A549 treated with dexamethasone at 1 μM for 4 hours (cell line): ENCODE measurements around the gene ZNF48. TPM values are rescaled to one million over a fixed set of nuclear protein-coding genes. Genes with fewer than 3 reads are reported as not detected.

Source experiments
- total RNA-seq: library from RNA; stranded (reverse); fragments of 200-300 nt; extraction: Qiagen RNA extraction; gene quantifications from 5 replicates; pipeline ENCODE4 v1.2.3, GENCODE V29; 2022

ZNF48 gene
- 11.5 to 13.9 TPM (median 13.3 TPM) in 5 replicates for total RNA-seq

DNA sequence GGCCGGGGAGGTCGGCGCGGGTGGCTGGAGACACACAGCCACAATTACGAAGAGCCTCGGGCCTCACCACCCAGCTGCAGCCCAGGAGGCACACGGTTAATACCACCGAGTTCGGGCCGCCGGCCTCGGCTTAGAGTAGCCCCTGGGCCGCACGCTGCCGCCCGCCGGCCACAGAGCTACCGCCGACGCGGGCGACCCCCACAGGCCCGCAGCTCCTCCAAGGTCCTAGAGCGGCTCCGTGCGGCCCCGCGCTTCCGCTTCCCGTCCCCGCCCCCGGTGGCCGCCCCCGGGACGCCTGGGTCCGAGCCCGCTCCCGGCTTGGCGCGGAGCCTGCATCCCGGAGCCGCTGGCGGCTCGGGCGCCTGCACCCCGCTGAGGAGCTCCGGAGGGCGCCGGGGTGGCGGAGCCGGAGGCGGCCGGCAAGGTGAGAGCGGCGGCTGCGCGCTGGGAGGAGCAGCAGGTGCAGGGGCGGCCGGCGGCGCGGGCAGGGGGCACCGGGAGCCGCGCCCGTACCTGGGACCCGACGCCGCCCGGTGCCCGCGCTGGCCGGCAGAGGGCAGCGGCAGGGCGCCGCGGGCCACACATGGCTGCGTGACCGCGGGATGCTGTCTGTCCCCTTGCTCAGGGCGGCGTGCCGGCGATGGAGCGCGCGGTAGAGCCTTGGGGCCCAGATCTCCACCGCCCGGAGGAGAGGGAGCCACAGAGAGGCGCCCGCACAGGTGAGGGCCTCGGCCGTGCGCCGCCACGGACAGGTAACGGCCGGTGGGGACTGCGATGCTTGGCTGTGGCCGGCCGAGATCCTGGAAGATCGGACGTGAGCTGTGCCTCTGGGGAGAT lies at the start of gene ZNF48:
Gene ZNF48 (plus strand): TSS at position 266 of the 837 bp plus-strand sequence. CDS start 375 bp downstream, at position 641.

DNA sequence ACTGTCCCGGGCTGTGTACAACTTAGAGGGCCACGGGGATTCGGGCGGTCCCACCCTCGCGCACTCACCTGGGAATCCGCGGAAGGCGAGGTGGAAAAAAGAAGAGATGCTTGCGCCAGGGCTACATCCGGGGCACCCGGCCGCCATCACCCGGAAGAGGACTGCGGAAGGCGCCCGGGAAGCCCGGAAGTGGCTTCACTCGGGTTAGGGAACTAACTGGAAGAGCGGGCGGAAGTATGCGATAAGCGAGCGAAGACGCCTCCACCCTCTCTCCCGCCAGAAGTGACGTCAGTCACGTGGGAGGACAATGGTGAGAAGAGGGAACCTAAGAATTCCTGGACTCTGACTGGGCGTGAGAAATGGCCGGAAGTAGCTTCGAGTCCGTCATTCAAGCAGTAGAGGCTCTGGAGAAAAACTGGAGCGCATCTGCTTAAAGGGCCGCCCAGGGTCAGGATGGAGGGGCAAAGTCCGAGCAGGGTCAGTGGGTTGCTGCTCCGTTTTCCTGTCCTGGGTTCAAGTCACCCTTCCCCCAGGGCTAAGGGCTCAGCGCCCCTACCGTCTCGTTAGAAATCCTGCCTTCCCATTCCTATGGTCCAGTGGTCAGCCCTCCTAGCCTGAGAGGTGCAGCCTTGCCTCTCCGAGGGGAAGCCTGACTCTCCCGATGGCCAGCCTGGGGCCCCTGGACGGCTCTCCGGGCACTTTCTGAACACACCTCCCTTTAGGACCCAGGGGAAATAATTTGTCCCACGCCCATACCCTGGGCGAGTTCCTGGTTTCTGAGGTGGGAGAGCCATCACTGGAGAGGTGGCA lies 39.9 kb upstream of the ZNF48 start, which contains the start of gene CD2BP2:
Gene CD2BP2 (minus strand): TSS at position 165 of the 810 bp plus-strand sequence. CDS start 627 bp downstream, outside the sequence.

GRCh38 chr16:30370456-30371247 lies 24.6 kb upstream of the ZNF48 start, which contains the start of gene TBC1D10B:
TBC1D10B (minus strand) TSS chr16:30370494; CDS start chr16:30370183, 311 bp downstream.

DNA sequence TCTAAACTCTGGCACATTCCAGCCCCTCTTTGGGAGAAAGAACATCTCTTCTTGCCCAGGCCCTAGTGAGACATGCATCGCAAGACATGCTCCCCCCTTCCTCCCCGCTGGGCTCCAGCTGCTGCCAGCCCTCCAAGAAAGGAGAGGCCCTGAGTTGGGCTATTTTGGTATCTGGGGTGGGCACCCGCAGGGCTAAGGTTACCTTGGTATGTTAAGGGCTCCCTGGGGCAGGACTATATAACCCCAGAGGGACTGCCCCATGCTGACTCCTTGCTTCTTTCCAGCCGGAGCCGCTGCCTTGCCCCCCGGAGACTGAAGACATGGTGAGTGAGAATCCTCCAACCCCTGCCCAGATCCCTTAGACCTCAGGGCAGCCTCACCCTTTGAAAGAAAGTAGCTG lies 20.7 kb upstream of the ZNF48 start, which contains the start of gene MYL11:
Gene MYL11 (plus strand): TSS at position 265 of the 400 bp plus-strand sequence. CDS start 56 bp downstream, at position 321.

DNA sequence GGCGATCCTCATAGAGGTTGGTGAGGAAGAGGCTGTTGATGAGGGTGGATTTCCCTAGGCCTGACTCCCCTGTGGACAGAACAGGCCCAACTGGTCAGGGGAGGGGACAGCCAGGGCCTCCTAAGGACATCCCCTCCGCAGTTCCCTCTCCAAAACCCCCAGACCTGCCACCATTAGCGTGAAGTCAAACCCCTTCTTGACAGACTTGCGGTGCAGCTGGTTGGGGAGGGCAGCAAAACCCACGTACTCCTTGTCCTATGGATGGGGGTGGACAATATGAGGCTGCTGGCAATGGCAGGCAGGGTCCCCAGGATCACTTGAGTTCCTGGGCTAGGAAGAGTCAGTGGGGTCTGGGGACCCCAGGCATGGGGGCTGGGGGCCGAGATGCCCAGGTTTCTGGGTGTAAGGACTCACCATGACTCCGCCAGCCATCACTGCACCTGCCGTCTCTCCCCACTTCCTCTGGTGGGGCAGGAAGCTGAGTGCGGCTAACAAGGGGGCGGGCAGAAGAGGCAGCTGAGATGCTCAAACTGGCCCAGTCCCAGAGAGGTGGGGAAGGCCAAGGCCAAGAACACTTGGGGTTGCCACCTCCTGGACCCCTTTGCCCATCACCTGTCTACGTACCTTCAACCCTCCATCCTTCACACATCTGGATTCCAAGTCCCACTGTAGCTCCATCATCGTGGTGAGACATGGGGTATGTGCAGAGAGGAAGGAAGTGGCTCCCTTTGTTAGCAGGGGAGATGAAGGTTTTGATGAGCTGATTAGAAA lies 12.9 kb upstream of the ZNF48 start, which contains the start of gene SEPTIN1:
Gene SEPTIN1 (minus strand): TSS at position 451 of the 771 bp plus-strand sequence. CDS start 19 bp downstream, at position 432.

GRCh38 chr16:30407102-30407803 lies 12.0 kb downstream of the ZNF48 start, which contains the start of gene ZNF771:
ZNF771 (plus strand) TSS chr16:30407606; CDS start chr16:30408054, 448 bp downstream.

GRCh38 chr16:30429678-30430427 lies 34.6 kb downstream of the ZNF48 start, which contains the start of gene DCTPP1:
DCTPP1 (minus strand) TSS chr16:30430030; CDS start chr16:30429980, 50 bp downstream.

GRCh38 chr16:30445408-30446202 lies 50.4 kb downstream of the ZNF48 start, which contains the start of gene SEPHS2:
SEPHS2 (minus strand) TSS chr16:30445874; CDS start chr16:30445727, 147 bp downstream.

Other genes starting within 250 kb of the ZNF48 start
- 2.0 to 3.3 TPM (median 3.0 TPM) in 5 replicates for gene CORO1A, start 211.8 kb upstream of the ZNF48 start, total RNA-seq
- 145 to 190 TPM (median 152 TPM) in 5 replicates for gene BOLA2B, start 201.8 kb upstream of the ZNF48 start, total RNA-seq
- 3.4 to 20.4 TPM (median 6.7 TPM) in 5 replicates for gene SLX1A, start 201.5 kb upstream of the ZNF48 start, total RNA-seq
- gene SULT1A3, start 196.2 kb upstream of the ZNF48 start, total RNA-seq, result 3.1 to 8.8 TPM (median 5.6 TPM) in 5 replicates
- gene NPIPB13, start 146.9 kb upstream of the ZNF48 start, total RNA-seq, result 1.7 to 3.4 TPM (median 2.9 TPM) in 5 replicates
- gene CD2BP2, start 40.1 kb upstream of the ZNF48 start, total RNA-seq, result 63.4 to 68.7 TPM (median 64.9 TPM) in 5 replicates
- 19.6 to 32.4 TPM (median 31.4 TPM) in 5 replicates for gene TBC1D10B, start 24.9 kb upstream of the ZNF48 start, total RNA-seq
- gene MYL11, start 20.6 kb upstream of the ZNF48 start, total RNA-seq, result 0.41 to 0.97 TPM (median 0.53 TPM) in 3 of 5 replicates, not detected in the others
- 0.87 to 2.8 TPM (median 2.3 TPM) in 5 replicates for gene SEPTIN1, start 12.9 kb upstream of the ZNF48 start, total RNA-seq
- 3.2 to 4.3 TPM (median 4.2 TPM) in 5 replicates for gene ZNF771, start 12.2 kb downstream of the ZNF48 start, total RNA-seq
- 98.5 to 114 TPM (median 109 TPM) in 5 replicates for gene DCTPP1, start 34.6 kb downstream of the ZNF48 start, total RNA-seq
- 43.0 to 47.1 TPM (median 44.3 TPM) in 5 replicates for gene SEPHS2, start 50.5 kb downstream of the ZNF48 start, total RNA-seq
- gene ITGAL, start 77.3 kb downstream of the ZNF48 start, total RNA-seq, result 0.02 to 0.16 TPM (median 0.11 TPM) in 3 of 5 replicates, not detected in the others
- 37.5 to 48.9 TPM (median 48.5 TPM) in 5 replicates for gene ZNF768, start 131.1 kb downstream of the ZNF48 start, total RNA-seq
- 3.2 to 5.4 TPM (median 4.4 TPM) in 5 replicates for gene ZNF747, start 139.4 kb downstream of the ZNF48 start, total RNA-seq
- gene ZNF764, start 163.0 kb downstream of the ZNF48 start, total RNA-seq, result 3.9 to 6.2 TPM (median 5.8 TPM) in 5 replicates
- 7.1 to 8.3 TPM (median 7.6 TPM) in 5 replicates for gene ZNF688, start 176.3 kb downstream of the ZNF48 start, total RNA-seq
- not detected in 5 replicates for gene ZNF785, start 190.3 kb downstream of the ZNF48 start, total RNA-seq
- gene ZNF689, start 215.0 kb downstream of the ZNF48 start, total RNA-seq, result 8.6 to 10.5 TPM (median 9.9 TPM) in 5 replicates